Muscle of back (tissue), 11 donors: Measurements from ENCODE around the gene EIF4G3. TPM values are rescaled to one million over a fixed set of nuclear protein-coding genes. Genes with fewer than 3 reads are reported as not detected.
"Not testable (repeated sequence)": the region's sequence is repeated elsewhere in the genome, so short reads cannot be mapped to it uniquely, and the experiment has no call there.

Experiments
- DNase-seq, 3 donors: peaks; one replicate each; pipeline versions ENCODE4 v3.0.0 to v3.0.0-alpha.2; 2013
- polyA plus RNA-seq, 10 donors: library from polyadenylated mRNA; unstranded; fragments of 120-200 nt; gene quantifications; one replicate each; pipeline ENCODE4 v1.2.1, GENCODE V29; 2013; ENCODE audit not compliant: insufficient read length in 10 of 10

Gene EIF4G3
- polyA plus RNA-seq, 10 donors = 30.2 to 42.5 (median 35.7) TPM

- DNase-seq = no peak
Observed at GRCh38 chr1:21157054-21157453, 19.6 kb downstream of the EIF4G3 start.

GRCh38 chr1:21156019-21156418 is 20.7 kb downstream of the EIF4G3 start:
- no peak for DNase-seq

- DNase-seq = no peak
Observed at GRCh38 chr1:21154717-21155116, 22.0 kb downstream of the EIF4G3 start.

- no peak for DNase-seq
Observed at GRCh38 chr1:21153388-21153787, 23.3 kb downstream of the EIF4G3 start.

- peak in 1 of 3 donors; percentile 16 for DNase-seq
Observed at GRCh38 chr1:21152423-21153100, 24.1 kb downstream of the EIF4G3 start.

- DNase-seq = peak; percentile 74 to 94 (median 81)
Observed at GRCh38 chr1:21149855-21150432, 26.8 kb downstream of the EIF4G3 start.

GRCh38 chr1:21149430-21149854 is 27.3 kb downstream of the EIF4G3 start:
- DNase-seq = peak; percentile 44 to 72 (median 48)

- no peak for DNase-seq
Observed at GRCh38 chr1:21143752-21144151, 32.9 kb downstream of the EIF4G3 start.

- no peak for DNase-seq
Observed at GRCh38 chr1:21143138-21143537, 33.6 kb downstream of the EIF4G3 start.

GRCh38 chr1:21141030-21141429 is 35.7 kb downstream of the EIF4G3 start:
- DNase-seq = no peak

- DNase-seq = peak; percentile 15 to 26 (median 22)
Observed at GRCh38 chr1:21139601-21140000, 37.1 kb downstream of the EIF4G3 start.

GRCh38 chr1:21136344-21136743 is 40.4 kb downstream of the EIF4G3 start:
- DNase-seq = not testable (repeated sequence)

- DNase-seq = no peak
Observed at GRCh38 chr1:21131200-21131599, 45.5 kb downstream of the EIF4G3 start.

GRCh38 chr1:21129407-21129806 is 47.3 kb downstream of the EIF4G3 start:
- no peak for DNase-seq

GRCh38 chr1:21126324-21126723 is 50.4 kb downstream of the EIF4G3 start:
- DNase-seq = no peak

- DNase-seq = peak in 1 of 3 donors; percentile 14
Observed at GRCh38 chr1:21124846-21125245, 51.9 kb downstream of the EIF4G3 start.

- no peak for DNase-seq
Observed at GRCh38 chr1:21123287-21123948, 53.3 kb downstream of the EIF4G3 start.

- no peak for DNase-seq
Observed at GRCh38 chr1:21121764-21122471, 54.8 kb downstream of the EIF4G3 start.

- no peak for DNase-seq
Observed at GRCh38 chr1:21118167-21118566, 58.5 kb downstream of the EIF4G3 start.

GRCh38 chr1:21117597-21118001 is 59.1 kb downstream of the EIF4G3 start:
- peak; percentile 11 to 75 (median 30) for DNase-seq

- no peak for DNase-seq
Observed at GRCh38 chr1:21117159-21117558, 59.5 kb downstream of the EIF4G3 start.

- peak in 1 of 3 donors; percentile 11 for DNase-seq
Observed at GRCh38 chr1:21115098-21115760, 61.5 kb downstream of the EIF4G3 start.
